Fibroblast of pulmonary artery (primary cell): ENCODE measurements around the gene TRIM15.

Experiments
- DNase-seq: peaks from one replicate; pipeline ENCODE4 v3.0.0-alpha.2; 2010; ENCODE audit warnings: low read depth
- H3K4me3 ChIP-seq: replicated peaks from 2 replicates; pipeline ENCODE4 v1.5.1; 2011; ENCODE audit warnings: low read depth, mild to moderate bottlenecking, control low read depth, low read length, moderate library complexity
- CTCF ChIP-seq: IDR thresholded peaks from 2 replicates; pipeline ENCODE4 v1.5.1; 2011; ENCODE audit warnings: mild to moderate bottlenecking, control low read depth, low read length, inconsistent platforms; ENCODE audit errors: missing control alignments

Gene TRIM15

GRCh38 chr6:30149234-30149633, 14.1 kb upstream of the TRIM15 start:
- no peak overlapping the region for H3K4me3 ChIP-seq
- TF ChIP-seq CTCF, result no peak
- no peak for DNase-seq

- no peak for TF ChIP-seq CTCF
- H3K4me3 ChIP-seq, result no peak overlapping the region
- no peak for DNase-seq
These were observed 13.3 kb upstream of the TRIM15 start for GRCh38 chr6:30149858-30150550.

- no peak for DNase-seq
- H3K4me3 ChIP-seq, result no peak overlapping the region
- no peak for TF ChIP-seq CTCF
These were observed 12.5 kb upstream of the TRIM15 start for GRCh38 chr6:30150671-30151395.

- TF ChIP-seq CTCF, result no peak
- H3K4me3 ChIP-seq, result no peak overlapping the region
- DNase-seq, result no peak
These were observed 11.8 kb upstream of the TRIM15 start for GRCh38 chr6:30151580-30151979.

- no peak for TF ChIP-seq CTCF
- DNase-seq, result no peak
- H3K4me3 ChIP-seq, result no peak overlapping the region
These were observed 11.2 kb upstream of the TRIM15 start for GRCh38 chr6:30152016-30152673.

GRCh38 chr6:30152910-30153610, 10.3 kb upstream of the TRIM15 start:
- DNase-seq, result no peak
- no peak for TF ChIP-seq CTCF
- no peak overlapping the region for H3K4me3 ChIP-seq
